ENCODE data around the gene HYOU1. TPM values are rescaled to one million over a fixed set of nuclear protein-coding genes. Genes with fewer than 3 reads are reported as not detected.
A peak's percentile ranks its signal among the peaks of the same experiment; 100 is the strongest.
"Not testable (repeated sequence)": the region's sequence is repeated elsewhere in the genome, so short reads cannot be mapped to it uniquely, and the experiment has no call there.

Gene HYOU1
- total and polyA plus RNA-seq, 2 experiments from 2014 or later = 103 to 125 TPM

GRCh38 chr11:119061256-119061655 is 4.3 kb upstream of the HYOU1 start:
- no peaks in the 10 kb centered on the region for H3K9me3 ChIP-seq (ENCODE audit: low read depth)
- DNase-seq (ENCODE audit: low read depth in 1 of 2, low spot score in 1 of 2) = no peak
- peaks cover under 1% of the 10 kb centered on the region for H3K4me1 ChIP-seq (ENCODE audit: low read depth)
- no peaks in the 10 kb centered on the region for H3K27me3 ChIP-seq
- H3K4me3 ChIP-seq = no peak overlapping the region
- no peaks in the 10 kb centered on the region for H3K36me3 ChIP-seq
- H3K27ac ChIP-seq = no peak overlapping the region
- no peak for TF ChIP-seq CTCF (IDR thresholded peaks at IDR 0.05; ENCODE audit: low read depth, low read length)

GRCh38 chr11:119059128-119059527 is 2.1 kb upstream of the HYOU1 start:
- H3K4me1 ChIP-seq (ENCODE audit: low read depth); H3K9me3 ChIP-seq (ENCODE audit: low read depth); H3K27me3 ChIP-seq; H3K36me3 ChIP-seq; H3K4me3 ChIP-seq; H3K27ac ChIP-seq; DNase-seq (ENCODE audit: low read depth in 1 of 2, low spot score in 1 of 2): not testable (repeated sequence)

GRCh38 chr11:119056421-119056999 is 495 bp downstream of the HYOU1 start:
- no peak for TF ChIP-seq CTCF (IDR thresholded peaks at IDR 0.05; ENCODE audit: low read depth, low read length)
- DNase-seq (ENCODE audit: low read depth in 1 of 2, low spot score in 1 of 2) = peak; percentile 3 to 38
- Histone ChIP-seq H3K4me1 (ENCODE audit: low read depth) (peaks cover 5% of the 10 kb centered on the region), H3K9me3 (ENCODE audit: low read depth) (no peaks in the 10 kb centered on the region), H3K36me3 (peaks cover 31% of the 10 kb centered on the region), H3K27ac (peak overlapping the region; percentile 95), H3K27me3 (no peaks in the 10 kb centered on the region), H3K4me3 (peak overlapping the region; percentile 99)

GRCh38 chr11:119055901-119056300 is 1.1 kb downstream of the HYOU1 start:
- H3K27me3 ChIP-seq = no peaks in the 10 kb centered on the region
- peaks cover 36% of the 10 kb centered on the region for H3K36me3 ChIP-seq
- H3K4me1 ChIP-seq (ENCODE audit: low read depth) = peaks cover 5% of the 10 kb centered on the region
- peak in 1 of 2 donors; percentile 25 for DNase-seq (ENCODE audit: low read depth in 1 of 2, low spot score in 1 of 2)
- no peaks in the 10 kb centered on the region for H3K9me3 ChIP-seq (ENCODE audit: low read depth)
- no peak for TF ChIP-seq CTCF (IDR thresholded peaks at IDR 0.05; ENCODE audit: low read depth, low read length)
- H3K27ac ChIP-seq = peak overlapping the region; percentile 95
- H3K4me3 ChIP-seq = peak overlapping the region; percentile 99

- no peak for DNase-seq (ENCODE audit: low read depth in 1 of 2, low spot score in 1 of 2)
- Histone ChIP-seq H3K4me1 (ENCODE audit: low read depth) (peaks cover 5% of the 10 kb centered on the region), H3K27me3 (no peaks in the 10 kb centered on the region), H3K27ac (no peak overlapping the region), H3K4me3 (no peak overlapping the region), H3K9me3 (ENCODE audit: low read depth) (no peaks in the 10 kb centered on the region), H3K36me3 (peaks cover 49% of the 10 kb centered on the region)
- TF ChIP-seq CTCF (IDR thresholded peaks at IDR 0.05; ENCODE audit: low read depth, low read length) = no peak
Observed at GRCh38 chr11:119054418-119054817, 2.6 kb downstream of the HYOU1 start.

GRCh38 chr11:119052163-119052814 is 4.7 kb downstream of the HYOU1 start:
- H3K9me3 ChIP-seq (ENCODE audit: low read depth) = no peaks in the 10 kb centered on the region
- no peaks in the 10 kb centered on the region for H3K27me3 ChIP-seq
- DNase-seq (ENCODE audit: low read depth in 1 of 2, low spot score in 1 of 2) = no peak
- no peak overlapping the region for H3K27ac ChIP-seq
- H3K4me1 ChIP-seq (ENCODE audit: low read depth) = peaks cover 5% of the 10 kb centered on the region
- H3K36me3 ChIP-seq = peaks cover 63% of the 10 kb centered on the region
- H3K4me3 ChIP-seq = no peak overlapping the region
- no peak for TF ChIP-seq CTCF (IDR thresholded peaks at IDR 0.05; ENCODE audit: low read depth, low read length)
